ENCODE data around the gene MBD6.

MBD6 gene

DNA sequence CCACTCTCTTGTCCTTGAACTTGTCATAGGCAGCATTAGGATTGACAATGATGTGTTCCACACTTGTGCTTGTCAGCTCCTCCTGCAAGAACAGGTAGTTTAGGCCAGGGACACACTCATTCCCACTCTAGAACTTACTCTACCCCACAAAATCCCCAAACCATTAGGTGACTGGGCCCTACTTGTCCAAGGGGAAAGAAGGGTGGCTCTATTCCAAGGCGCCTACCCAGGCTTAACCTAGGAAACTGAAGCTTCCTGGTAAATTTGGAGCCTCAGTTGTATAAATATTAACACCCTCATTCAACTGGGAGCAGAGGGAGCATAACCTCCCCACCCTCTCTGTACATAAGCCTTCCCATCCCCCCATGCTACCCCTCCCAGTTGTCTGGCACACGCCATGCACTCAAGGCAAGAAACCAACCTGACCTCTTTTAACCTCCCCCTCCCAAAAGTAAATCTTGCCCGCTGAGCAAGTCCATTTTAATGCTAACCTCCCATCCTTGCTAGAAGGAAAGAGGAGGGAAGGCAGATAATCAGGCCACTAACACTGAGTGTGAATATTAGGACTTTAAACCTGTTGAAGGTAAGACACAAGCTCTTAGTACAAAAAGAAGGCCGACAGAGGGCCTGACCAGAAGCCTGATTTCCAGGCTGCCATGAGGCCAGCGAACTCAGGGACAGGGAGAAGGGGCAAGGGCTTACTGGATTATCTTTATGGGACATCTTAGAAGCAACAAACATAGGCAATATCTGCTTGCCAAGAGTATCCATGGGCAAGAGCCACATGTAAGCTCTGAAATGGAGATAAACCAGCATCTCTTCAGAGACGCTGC lies 13.4 kb downstream of the MBD6 start:
- in situ Hi-C loops (cut with HindIII; ENCODE audit: low pct_ligation_motif_present, low sequenced_read_pairs) = no loop called here
- Histone ChIP-seq H3K27ac (no peak overlapping the region), H3K36me3 (replicated peaks) (peaks cover 69% of the 10 kb centered on the region), H3K4me3 (ENCODE audit: low read depth, low read length) (no peak overlapping the region), H3K27me3 (replicated peaks) (no peaks in the 10 kb centered on the region)
- DNase-seq = no peak
- TF ChIP-seq, protein P1, sequence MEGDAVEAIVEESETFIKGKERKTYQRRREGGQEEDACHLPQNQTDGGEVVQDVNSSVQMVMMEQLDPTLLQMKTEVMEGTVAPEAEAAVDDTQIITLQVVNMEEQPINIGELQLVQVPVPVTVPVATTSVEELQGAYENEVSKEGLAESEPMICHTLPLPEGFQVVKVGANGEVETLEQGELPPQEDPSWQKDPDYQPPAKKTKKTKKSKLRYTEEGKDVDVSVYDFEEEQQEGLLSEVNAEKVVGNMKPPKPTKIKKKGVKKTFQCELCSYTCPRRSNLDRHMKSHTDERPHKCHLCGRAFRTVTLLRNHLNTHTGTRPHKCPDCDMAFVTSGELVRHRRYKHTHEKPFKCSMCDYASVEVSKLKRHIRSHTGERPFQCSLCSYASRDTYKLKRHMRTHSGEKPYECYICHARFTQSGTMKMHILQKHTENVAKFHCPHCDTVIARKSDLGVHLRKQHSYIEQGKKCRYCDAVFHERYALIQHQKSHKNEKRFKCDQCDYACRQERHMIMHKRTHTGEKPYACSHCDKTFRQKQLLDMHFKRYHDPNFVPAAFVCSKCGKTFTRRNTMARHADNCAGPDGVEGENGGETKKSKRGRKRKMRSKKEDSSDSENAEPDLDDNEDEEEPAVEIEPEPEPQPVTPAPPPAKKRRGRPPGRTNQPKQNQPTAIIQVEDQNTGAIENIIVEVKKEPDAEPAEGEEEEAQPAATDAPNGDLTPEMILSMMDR (IDR thresholded peaks at IDR 0.05; ENCODE audit: low read depth, low read length, missing control alignments) = no peak

DNA sequence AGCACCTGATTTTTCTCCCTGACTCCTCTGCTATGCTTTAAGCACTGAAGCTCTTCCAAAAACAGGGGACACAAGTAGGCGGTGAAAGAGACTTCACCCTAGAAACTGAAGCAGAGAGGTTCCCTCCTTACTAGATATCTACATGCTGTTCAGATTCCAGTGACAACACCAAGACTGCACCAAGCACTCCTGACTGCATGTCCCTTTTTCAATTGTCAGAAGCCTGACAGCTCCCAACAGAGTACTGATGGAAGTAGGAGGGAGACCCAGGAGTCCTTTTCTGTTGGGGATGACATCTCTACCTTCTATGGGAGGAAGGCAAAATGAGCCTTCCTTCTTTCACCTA lies 13.9 kb downstream of the MBD6 start:
- in situ Hi-C loops (cut with HindIII; ENCODE audit: low pct_ligation_motif_present, low sequenced_read_pairs) = no loop called here
- H3K36me3 ChIP-seq (replicated peaks) = peaks cover 70% of the 10 kb centered on the region

DNA sequence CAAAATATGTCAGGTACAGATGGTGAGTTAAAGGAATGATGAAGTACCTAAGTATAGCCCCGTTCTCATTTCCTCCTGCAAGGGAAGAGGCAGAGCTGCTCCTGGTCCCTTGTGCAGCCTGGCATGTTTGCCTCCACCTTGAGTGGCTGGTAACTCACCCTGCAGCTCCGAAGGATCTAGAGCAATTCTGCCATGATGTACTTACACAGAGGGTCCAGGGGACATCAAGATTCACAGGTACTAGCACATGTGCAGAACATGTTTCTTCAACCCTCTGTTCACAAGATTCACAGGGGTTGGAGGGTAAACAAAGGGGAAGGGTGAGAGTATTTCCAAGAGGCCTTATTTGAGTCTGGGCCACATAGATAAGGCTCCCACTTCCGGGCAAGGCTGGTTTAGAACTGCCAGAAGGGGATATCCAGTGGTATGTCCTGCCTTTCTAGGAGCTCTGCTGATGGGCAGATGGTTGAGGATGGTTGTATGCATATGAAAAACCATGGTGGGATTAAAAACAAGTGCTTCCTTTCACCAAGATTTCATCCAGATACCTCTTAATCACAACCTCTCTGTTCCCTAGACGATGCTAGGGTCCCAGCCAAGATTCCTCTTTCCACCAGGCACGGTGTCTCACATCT lies 16.6 kb downstream of the MBD6 start:
- Histone ChIP-seq H3K27me3 (replicated peaks) (no peaks in the 10 kb centered on the region), H3K4me3 (ENCODE audit: low read depth, low read length) (no peak overlapping the region), H3K27ac (no peak overlapping the region), H3K36me3 (replicated peaks) (peaks cover 57% of the 10 kb centered on the region)
- in situ Hi-C loops (cut with HindIII; ENCODE audit: low pct_ligation_motif_present, low sequenced_read_pairs) = no loop called here
- DNase-seq = no peak
- TF ChIP-seq, protein P1 (IDR thresholded peaks at IDR 0.05; ENCODE audit: low read depth, low read length, missing control alignments) = no peak

More for the DNA sequence above, 13.9 kb downstream of the MBD6 start:
- Histone ChIP-seq H3K4me3 (ENCODE audit: low read depth, low read length) (no peak overlapping the region), H3K27me3 (replicated peaks) (no peaks in the 10 kb centered on the region), H3K27ac (no peak overlapping the region)
- no peak for DNase-seq
- TF ChIP-seq, protein P1 (IDR thresholded peaks at IDR 0.05; ENCODE audit: low read depth, low read length, missing control alignments) = no peak

DNA sequence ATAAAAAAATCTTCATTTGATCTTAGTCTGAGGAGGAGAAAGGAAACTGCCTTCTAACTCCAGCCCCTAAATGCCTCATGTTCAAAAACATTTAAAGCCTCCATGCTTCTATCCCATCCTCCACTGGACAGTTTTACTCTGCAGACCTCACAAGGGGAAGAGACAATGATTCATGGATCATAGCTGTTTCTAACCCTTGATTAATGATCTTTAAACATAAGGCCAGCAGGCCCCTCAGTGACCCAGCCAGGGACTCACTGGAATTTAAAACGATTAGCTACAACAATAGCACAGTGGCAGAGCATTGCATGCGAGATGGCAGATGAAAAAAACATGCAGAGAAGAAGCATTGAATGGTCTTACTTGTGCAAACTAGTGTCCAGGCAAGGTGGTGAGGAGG lies 18.4 kb downstream of the MBD6 start:
- Histone ChIP-seq H3K27ac (no peak overlapping the region), H3K36me3 (replicated peaks) (peaks cover 45% of the 10 kb centered on the region), H3K4me3 (ENCODE audit: low read depth, low read length) (no peak overlapping the region), H3K27me3 (replicated peaks) (no peaks in the 10 kb centered on the region)
- TF ChIP-seq, protein P1 (IDR thresholded peaks at IDR 0.05; ENCODE audit: low read depth, low read length, missing control alignments) = no peak
- no peak for DNase-seq
- in situ Hi-C loops (cut with HindIII; ENCODE audit: low pct_ligation_motif_present, low sequenced_read_pairs) = no loop called here

DNA sequence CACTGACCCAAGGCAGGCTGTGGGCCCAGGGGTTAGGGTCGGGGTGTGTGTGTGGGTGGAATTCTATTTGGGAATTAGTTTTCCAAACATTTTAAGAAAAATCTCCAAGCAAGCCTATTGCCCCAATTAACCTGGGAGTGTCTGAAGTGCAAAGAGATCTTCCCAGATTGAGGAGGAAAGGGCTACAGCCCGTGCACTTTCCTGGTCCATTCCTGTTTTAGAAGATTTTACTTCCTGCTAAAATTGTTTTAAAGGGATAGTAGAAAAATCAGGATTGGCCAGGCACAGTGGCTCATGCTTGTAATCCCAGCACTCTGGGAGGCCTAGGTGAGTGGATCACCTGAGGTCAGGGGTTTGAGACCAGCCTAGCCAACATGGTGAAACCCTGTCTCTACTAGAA lies 19.1 kb downstream of the MBD6 start:
- in situ Hi-C loops (cut with HindIII; ENCODE audit: low pct_ligation_motif_present, low sequenced_read_pairs) = no loop called here

More for the DNA sequence above, 19.1 kb downstream of the MBD6 start:
- no peak overlapping the region for H3K4me3 ChIP-seq (ENCODE audit: low read depth, low read length)
- TF ChIP-seq, protein P1 (IDR thresholded peaks at IDR 0.05; ENCODE audit: low read depth, low read length, missing control alignments) = no peak
- peaks cover 45% of the 10 kb centered on the region for H3K36me3 ChIP-seq (replicated peaks)
- H3K27me3 ChIP-seq (replicated peaks) = no peaks in the 10 kb centered on the region
- no peak for DNase-seq
- no peak overlapping the region for H3K27ac ChIP-seq

All from brain microvascular endothelial cell (primary cell).